ENCODE data around the gene PTBP2. TPM values are rescaled to one million over a fixed set of nuclear protein-coding genes. Genes with fewer than 3 reads are reported as not detected.

PTBP2 gene
- total and polyA plus RNA-seq, 10 of the 15 experiments (the other 5 are each of a cell fraction or from before 2014, with no cell fraction given), result 5.8 to 17.5 (median 11.1) TPM

GRCh38 chr1:96730574-96731298 is 9.2 kb downstream of the PTBP2 start (continued):
- TF ChIP-seq CUX1 (IDR thresholded peaks at IDR 0.05; ENCODE audit: insufficient replicate concordance, low read depth, low read length) (no peak), SPI1 (IDR thresholded peaks at IDR 0.05; ENCODE audit: borderline replicate concordance, insufficient read depth, low read depth, low read length) (no peak), MYC (IDR thresholded peaks at IDR 0.05; ENCODE audit: insufficient read depth, insufficient read length, insufficient replicate concordance, low read length, severe bottlenecking) (no peak)

- ChIA-PET POLR2A (no interaction called here), SMC1A (ENCODE audit: uncharacterized antibody, unreplicated experiment) (interaction anchor here (0.5 to 1.6 kb wide), 4 partner anchors 13 to 25 kb away, joined by 3 to 4 read pairs (median 4); no protein-coding TSS in a partner anchor), RAD21 (ENCODE audit: unreplicated experiment) (no interaction called here), CTCF (interaction anchor here (0.9 to 1.7 kb wide), 3 partner anchors 9 to 18 kb away, joined by 3 to 4 read pairs (median 4); no protein-coding TSS in a partner anchor)
- Histone ChIP-seq H2AFZ (ENCODE audit: control insufficient read depth, low read depth, low read length) (no peak overlapping the region), H3K4me3 (no peak overlapping the region), H3K36me3 (ENCODE audit: control insufficient read depth in 2 of 2, insufficient read depth in 2 of 2, low read length in 1 of 2) (peaks cover 0 to 12% of the 10 kb centered on the region in 2 experiments; a peak in 2 of 4 replicates), H3K9ac (ENCODE audit: control insufficient read depth, insufficient read depth, low read length) (no peak overlapping the region), H4K20me1 (ENCODE audit: control insufficient read depth, insufficient read depth) (no peaks in the 10 kb centered on the region), H3K27me3 (replicated peaks in 1 of 2; ENCODE audit: control insufficient read depth in 2 of 2, insufficient read depth in 2 of 2, low read length in 1 of 2) (no peaks in the 10 kb centered on the region), H3K4me1 (ENCODE audit: control insufficient read depth, insufficient read depth, low read length) (no peaks in the 10 kb centered on the region), H3K79me2 (ENCODE audit: control insufficient read depth, insufficient read depth, low read length) (peaks cover 23% of the 10 kb centered on the region), H3K4me2 (ENCODE audit: control insufficient read depth, insufficient read depth) (no peak overlapping the region), H3K27ac (ENCODE audit: control insufficient read depth, insufficient read depth) (no peak overlapping the region), H3K9me3 (replicated peaks; ENCODE audit: control insufficient read depth, insufficient read depth, low read length) (peaks cover 4% of the 10 kb centered on the region; the same call in 2 of the 3 replicates)
- FAIRE-seq (no peak), DNase-seq (ENCODE audit: low read depth, low spot score) (no peak), ATAC-seq (no peak)
- TF ChIP-seq HDAC6 (IDR thresholded peaks at IDR 0.05; ENCODE audit: unreplicated experiment), result no peak
- no peak for TF ChIP-seq JUNB (IDR thresholded peaks at IDR 0.05)
- no TSS peak for BruUV-seq (replicated peaks)
- intact Hi-C loops (cut with micrococcal nuclease; ENCODE audit: unreplicated experiment), result no loop called here
- in situ Hi-C loops (cut with MboI), result no loop called here
- WGBS (ENCODE audit: insufficient coverage, insufficient replicate concordance, low lambda C conversion rate, missing lambda C conversion rate), result 100% methylated on average over 5 of the region's 5 CpGs
Measured at GRCh38 chr1:96741335-96741734, 19.8 kb downstream of the PTBP2 start.
